Measurements from ENCODE around the gene EEFSEC. TPM values are rescaled to one million over a fixed set of nuclear protein-coding genes. Genes with fewer than 3 reads are reported as not detected.

The EEFSEC gene
- polyA plus RNA-seq, 1 donor from 2014 or later: 4.6 TPM

- H3K4me2 ChIP-seq (ENCODE audit: low read length): no peak overlapping the region
- no peaks in the 10 kb centered on the region for H3K9me3 ChIP-seq (ENCODE audit: low read length)
- no peak overlapping the region for H3K27ac ChIP-seq (ENCODE audit: low read length)
- no peaks in the 10 kb centered on the region for H4K20me1 ChIP-seq (ENCODE audit: insufficient read depth)
- no peaks in the 10 kb centered on the region for H3K27me3 ChIP-seq (ENCODE audit: insufficient read depth, low read depth, low read length)
- no peaks in the 10 kb centered on the region for H3K36me3 ChIP-seq (ENCODE audit: insufficient read depth, low read length)
- H3K9me2 ChIP-seq (ENCODE audit: insufficient read depth, low read length): no peaks in the 10 kb centered on the region
- no peak for TF ChIP-seq RAD21 (conservative IDR thresholded peaks at IDR 0.05)
- TF ChIP-seq MXI1 (conservative IDR thresholded peaks at IDR 0.05; ENCODE audit: poor library complexity, severe bottlenecking): no peak
- TF ChIP-seq CTCF (IDR thresholded peaks at IDR 0.05; ENCODE audit: poor library complexity, severe bottlenecking): no peak
- no peak for TF ChIP-seq TAF1 (IDR thresholded peaks at IDR 0.05; ENCODE audit: low read depth)
- TF ChIP-seq EZH2 (IDR thresholded peaks at IDR 0.05; ENCODE audit: borderline replicate concordance, insufficient read depth, low read length, poor library complexity, severe bottlenecking): no peak
- no peak for TF ChIP-seq EP300 (conservative IDR thresholded peaks at IDR 0.05; ENCODE audit: poor library complexity, severe bottlenecking)
- TF ChIP-seq REST (IDR thresholded peaks at IDR 0.05; ENCODE audit: borderline replicate concordance): no peak
- no peak for TF ChIP-seq SMC3 (conservative IDR thresholded peaks at IDR 0.05; ENCODE audit: poor library complexity)
- TF ChIP-seq POLR2AphosphoS5 (IDR thresholded peaks at IDR 0.05): no peak
- no peaks in the 10 kb centered on the region for H3K79me2 ChIP-seq (replicated peaks; ENCODE audit: insufficient read depth, low read length)
- H3K4me3 ChIP-seq (ENCODE audit: low read length): no peak overlapping the region
- H3K9ac ChIP-seq (ENCODE audit: low read length): no peak overlapping the region
- H2AFZ ChIP-seq (ENCODE audit: low read depth, low read length): no peak overlapping the region
- H3F3A ChIP-seq (ENCODE audit: insufficient read depth, low read length, poor library complexity, severe bottlenecking): no peaks in the 10 kb centered on the region
Measured at GRCh38 chr3:128215800-128216495, 62.7 kb downstream of the EEFSEC start.

GRCh38 chr3:128217702-128218547 is 64.6 kb downstream of the EEFSEC start:
- Histone ChIP-seq H3K36me3 (ENCODE audit: insufficient read depth, low read length) (no peaks in the 10 kb centered on the region), H3K4me2 (ENCODE audit: low read length) (no peak overlapping the region), H3K9me2 (ENCODE audit: insufficient read depth, low read length) (no peaks in the 10 kb centered on the region), H3K9ac (ENCODE audit: low read length) (no peak overlapping the region), H3K4me3 (ENCODE audit: low read length) (no peak overlapping the region), H3F3A (ENCODE audit: insufficient read depth, low read length, poor library complexity, severe bottlenecking) (no peaks in the 10 kb centered on the region), H3K27me3 (ENCODE audit: insufficient read depth, low read depth, low read length) (no peaks in the 10 kb centered on the region), H3K79me2 (replicated peaks; ENCODE audit: insufficient read depth, low read length) (no peaks in the 10 kb centered on the region), H4K20me1 (ENCODE audit: insufficient read depth) (no peaks in the 10 kb centered on the region), H3K27ac (ENCODE audit: low read length) (no peak overlapping the region), H2AFZ (ENCODE audit: low read depth, low read length) (no peak overlapping the region), H3K9me3 (ENCODE audit: low read length) (peaks cover 2% of the 10 kb centered on the region)
- no peak for TF ChIP-seq REST (IDR thresholded peaks at IDR 0.05; ENCODE audit: borderline replicate concordance)
- TF ChIP-seq EZH2 (IDR thresholded peaks at IDR 0.05; ENCODE audit: borderline replicate concordance, insufficient read depth, low read length, poor library complexity, severe bottlenecking): no peak
- TF ChIP-seq SMC3 (conservative IDR thresholded peaks at IDR 0.05; ENCODE audit: poor library complexity): no peak

Data from neural cell (in vitro differentiated cells).